Measurements from ENCODE around the gene CDH23. TPM values are rescaled to one million over a fixed set of nuclear protein-coding genes. Genes with fewer than 3 reads are reported as not detected.

The CDH23 gene
- total and polyA plus RNA-seq, 7 donors = 1.00 to 3.8 (median 1.9) TPM

DNA sequence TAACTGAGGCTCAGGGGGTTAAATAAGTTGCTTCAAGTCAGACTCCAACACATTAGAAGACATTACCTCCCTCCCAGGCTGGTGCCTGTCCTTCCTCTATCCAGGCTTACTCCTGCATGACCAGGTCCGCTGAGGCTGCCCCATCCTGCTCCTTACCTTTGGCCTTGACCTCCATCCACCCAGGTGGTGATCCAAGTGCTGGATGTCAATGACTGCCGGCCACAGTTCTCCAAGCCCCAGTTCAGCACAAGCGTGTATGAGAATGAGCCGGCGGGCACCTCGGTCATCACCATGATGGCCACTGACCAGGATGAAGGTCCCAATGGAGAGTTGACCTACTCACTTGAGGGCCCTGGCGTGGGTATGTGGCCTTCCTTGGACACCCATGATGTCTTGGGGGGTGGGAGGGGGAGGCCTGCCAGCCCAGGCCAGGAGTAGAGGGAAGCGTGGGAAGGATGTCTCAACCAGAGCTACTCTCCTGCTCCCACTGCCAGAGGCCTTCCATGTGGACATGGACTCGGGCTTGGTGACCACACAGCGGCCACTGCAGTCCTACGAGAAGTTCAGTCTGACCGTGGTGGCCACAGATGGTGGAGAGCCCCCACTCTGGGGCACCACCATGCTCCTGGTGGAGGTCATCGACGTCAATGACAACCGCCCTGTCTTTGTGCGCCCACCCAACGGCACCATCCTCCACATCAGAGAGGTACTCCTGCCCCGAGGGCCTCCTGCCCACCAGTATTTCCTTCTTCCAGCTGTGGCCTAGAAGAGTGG lies 406.2 kb downstream of the CDH23 start:
- Histone ChIP-seq H3K4me1 (no peaks in the 10 kb centered on the region), H3K36me3 (ENCODE audit: insufficient read depth in 1 of 2, low read depth in 1 of 2) (no peaks in the 10 kb centered on the region), H3K27ac (no peak overlapping the region), H3K27me3 (ENCODE audit: insufficient read depth in 3 of 3, low read length in 2 of 3) (no peaks in the 10 kb centered on the region), H3K9me3 (no peaks in the 10 kb centered on the region), H3K4me3 (no peak overlapping the region)
- TF ChIP-seq, protein P1, sequence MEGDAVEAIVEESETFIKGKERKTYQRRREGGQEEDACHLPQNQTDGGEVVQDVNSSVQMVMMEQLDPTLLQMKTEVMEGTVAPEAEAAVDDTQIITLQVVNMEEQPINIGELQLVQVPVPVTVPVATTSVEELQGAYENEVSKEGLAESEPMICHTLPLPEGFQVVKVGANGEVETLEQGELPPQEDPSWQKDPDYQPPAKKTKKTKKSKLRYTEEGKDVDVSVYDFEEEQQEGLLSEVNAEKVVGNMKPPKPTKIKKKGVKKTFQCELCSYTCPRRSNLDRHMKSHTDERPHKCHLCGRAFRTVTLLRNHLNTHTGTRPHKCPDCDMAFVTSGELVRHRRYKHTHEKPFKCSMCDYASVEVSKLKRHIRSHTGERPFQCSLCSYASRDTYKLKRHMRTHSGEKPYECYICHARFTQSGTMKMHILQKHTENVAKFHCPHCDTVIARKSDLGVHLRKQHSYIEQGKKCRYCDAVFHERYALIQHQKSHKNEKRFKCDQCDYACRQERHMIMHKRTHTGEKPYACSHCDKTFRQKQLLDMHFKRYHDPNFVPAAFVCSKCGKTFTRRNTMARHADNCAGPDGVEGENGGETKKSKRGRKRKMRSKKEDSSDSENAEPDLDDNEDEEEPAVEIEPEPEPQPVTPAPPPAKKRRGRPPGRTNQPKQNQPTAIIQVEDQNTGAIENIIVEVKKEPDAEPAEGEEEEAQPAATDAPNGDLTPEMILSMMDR (IDR thresholded peaks at IDR 0.05) = no peak
- intact Hi-C loops (cut with DNase I) = no loop called here
- WGBS, 3 donors = 89 to 96% (median 95%) methylated on average over 18 of the region's 18 CpGs
- peak in 1 of 2 donors; percentile 29 for DNase-seq
- ATAC-seq = no peak

DNA sequence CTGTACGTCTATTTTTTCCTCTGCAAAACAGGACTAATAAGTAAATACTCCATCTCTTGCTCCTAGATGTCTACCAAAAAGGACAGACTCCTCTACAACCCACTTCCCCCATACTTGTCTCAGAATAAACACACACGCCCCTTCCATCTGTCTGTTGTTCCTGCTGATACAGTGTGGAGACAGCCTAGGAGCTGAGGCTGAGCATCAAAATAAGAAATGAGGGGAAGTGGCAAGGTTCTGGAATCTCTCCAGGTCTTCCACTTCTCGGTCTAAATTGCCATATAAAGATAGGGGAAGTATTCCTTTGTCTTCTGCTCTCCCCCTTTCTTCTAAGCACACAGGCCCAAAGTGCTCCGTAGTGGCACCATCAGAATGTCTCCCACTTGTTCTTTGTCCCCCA lies 407.4 kb downstream of the CDH23 start:
- no peak overlapping the region for H3K27ac ChIP-seq
- H3K9me3 ChIP-seq = no peaks in the 10 kb centered on the region
- TF ChIP-seq, protein P1 (IDR thresholded peaks at IDR 0.05) = no peak
- H3K4me1 ChIP-seq = no peaks in the 10 kb centered on the region
- 55 to 58% (median 58%) methylated on average over 4 of the region's 4 CpGs for WGBS, 3 donors
- no peaks in the 10 kb centered on the region for H3K36me3 ChIP-seq (ENCODE audit: insufficient read depth in 1 of 2, low read depth in 1 of 2)
- intact Hi-C loops (cut with DNase I) = no loop called here
- DNase-seq (no peak), ATAC-seq (no peak)
- no peak overlapping the region for H3K4me3 ChIP-seq
- no peaks in the 10 kb centered on the region for H3K27me3 ChIP-seq (ENCODE audit: insufficient read depth in 3 of 3, low read length in 2 of 3)

DNA sequence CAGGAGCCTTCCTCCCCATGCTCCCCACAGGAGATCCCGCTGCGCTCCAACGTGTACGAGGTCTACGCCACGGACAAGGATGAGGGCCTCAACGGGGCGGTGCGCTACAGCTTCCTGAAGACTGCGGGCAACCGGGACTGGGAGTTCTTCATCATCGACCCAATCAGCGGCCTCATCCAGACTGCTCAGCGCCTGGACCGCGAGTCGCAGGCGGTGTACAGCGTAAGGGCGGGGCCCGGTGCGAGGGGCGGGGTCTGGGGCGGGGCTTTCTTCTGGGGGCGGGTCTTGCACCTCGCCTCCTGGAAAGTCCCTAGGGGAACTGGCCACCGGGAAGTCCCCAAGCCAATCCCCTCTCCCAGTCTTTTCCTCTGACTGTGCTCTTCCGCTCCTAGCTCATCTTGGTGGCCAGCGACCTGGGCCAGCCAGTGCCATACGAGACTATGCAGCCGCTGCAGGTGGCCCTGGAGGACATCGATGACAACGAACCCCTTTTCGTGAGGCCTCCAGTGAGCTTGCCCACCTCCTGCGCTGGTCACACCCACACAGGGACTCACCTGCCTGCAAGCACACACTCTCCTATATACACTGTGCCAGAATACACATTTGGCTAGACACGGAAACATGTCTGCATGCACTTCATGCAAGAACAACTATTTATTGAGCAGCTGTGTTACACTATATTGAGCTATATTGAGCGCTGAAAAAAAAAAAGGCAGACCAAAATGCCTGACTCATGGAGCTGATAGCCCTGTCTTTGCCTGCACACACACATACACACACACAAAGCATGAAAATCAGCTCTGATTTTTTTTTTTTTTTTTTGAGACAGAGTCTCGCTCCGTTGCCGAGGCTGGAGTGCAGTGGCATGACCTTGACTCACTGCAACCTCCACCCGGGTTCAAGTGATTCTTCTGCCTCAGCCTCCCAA lies 409.3 kb downstream of the CDH23 start:
- H3K9me3 ChIP-seq = no peaks in the 10 kb centered on the region
- TF ChIP-seq, protein P1 (IDR thresholded peaks at IDR 0.05) = no peak
- H3K4me3 ChIP-seq = no peak overlapping the region
- intact Hi-C loops (cut with DNase I) = loop anchor here in 1 of 2 donors (5.0 kb wide), 1 partner anchor 419 kb away; no protein-coding TSS in a partner anchor
- H3K36me3 ChIP-seq (ENCODE audit: insufficient read depth in 1 of 2, low read depth in 1 of 2) = no peaks in the 10 kb centered on the region
- WGBS, 3 donors = 44 to 53% (median 52%) methylated on average over 41 of the region's 41 CpGs
- ATAC-seq (peak in 3 of 4 donors; percentile 21 to 48 (median 40)), DNase-seq (no peak)
- H3K27me3 ChIP-seq (ENCODE audit: insufficient read depth in 3 of 3, low read length in 2 of 3) = no peaks in the 10 kb centered on the region
- no peak overlapping the region for H3K27ac ChIP-seq
- no peaks in the 10 kb centered on the region for H3K4me1 ChIP-seq

DNA sequence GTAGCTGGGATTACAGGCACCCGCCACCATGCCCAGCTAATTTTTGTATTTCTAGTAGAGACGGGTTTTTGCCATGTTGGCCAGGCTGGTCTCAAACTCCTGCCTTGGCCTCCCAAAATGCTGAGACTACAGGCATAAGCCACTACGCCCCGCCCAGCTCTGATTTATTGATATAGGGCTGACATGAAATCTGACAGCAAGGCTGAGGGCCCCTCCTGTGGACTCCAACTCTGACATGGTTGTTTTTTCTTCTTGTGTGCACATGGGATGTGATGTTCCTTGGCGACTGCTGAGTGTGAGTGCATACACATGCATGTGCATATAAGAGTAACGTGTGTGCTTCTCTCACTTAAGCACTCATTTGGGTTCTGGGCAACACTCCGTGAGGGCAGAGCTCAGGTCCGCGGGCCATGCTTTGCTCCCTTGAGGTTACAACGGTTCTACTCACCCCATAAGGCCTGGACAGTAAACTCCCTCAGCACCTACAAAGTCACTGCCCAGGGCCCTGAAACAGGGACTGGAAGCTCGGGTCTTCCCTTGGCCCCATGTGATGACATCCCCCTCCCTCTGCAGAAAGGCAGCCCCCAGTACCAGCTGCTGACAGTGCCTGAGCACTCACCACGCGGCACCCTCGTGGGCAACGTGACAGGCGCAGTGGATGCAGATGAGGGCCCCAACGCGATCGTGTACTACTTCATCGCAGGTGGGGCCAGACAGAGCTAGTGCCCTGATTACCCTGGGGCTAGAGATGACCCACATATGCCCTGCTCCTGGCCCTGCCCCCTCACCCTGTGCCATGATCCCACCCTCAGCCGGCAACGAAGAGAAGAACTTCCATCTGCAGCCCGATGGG lies 410.2 kb downstream of the CDH23 start:
- H3K27me3 ChIP-seq (ENCODE audit: insufficient read depth in 3 of 3, low read length in 2 of 3) = no peaks in the 10 kb centered on the region
- H3K4me3 ChIP-seq = no peak overlapping the region
- ATAC-seq (no peak), DNase-seq (no peak)
- intact Hi-C loops (cut with DNase I) = loop anchor here in 1 of 2 donors (5.0 kb wide), 1 partner anchor 420 kb away; no protein-coding TSS in a partner anchor
- H3K4me1 ChIP-seq = no peaks in the 10 kb centered on the region
- TF ChIP-seq, protein P1 (IDR thresholded peaks at IDR 0.05) = no peak
- H3K9me3 ChIP-seq = no peaks in the 10 kb centered on the region
- 89 to 92% (median 90%) methylated on average over 23 of the region's 23 CpGs for WGBS, 3 donors
- H3K27ac ChIP-seq = no peak overlapping the region
- H3K36me3 ChIP-seq (ENCODE audit: insufficient read depth in 1 of 2, low read depth in 1 of 2) = no peaks in the 10 kb centered on the region

All from psoas muscle (tissue), 8 donors.